Right atrium auricular region (tissue), 2 donors: ENCODE measurements around the gene CORO2B. TPM values are rescaled to one million over a fixed set of nuclear protein-coding genes. Genes with fewer than 3 reads are reported as not detected.

Experiments used
- DNase-seq: peaks from one replicate; pipeline ENCODE4 v3.0.0-alpha.2; 2019; ENCODE audit warnings: low spot score
- H3K27ac ChIP-seq, 2 donors: fragments of 200-600 bp; sonication (generic); 1 replicate in 1 of 2; 2 replicates in 1 of 2; pipeline ENCODE4 v1.5.1; 2016 to 2019
- H3K27me3 ChIP-seq, 2 donors: fragments of 200-600 bp; sonication (generic); one replicate each; pipeline versions ENCODE4 v1.5.1 to v1.6.0; 2017 to 2019
- H3K36me3 ChIP-seq: fragments of 200-600 bp; sonication (generic); one replicate; pipeline ENCODE4 v1.5.1; 2016
- H3K4me1 ChIP-seq, 2 donors: fragments of 200-600 bp; sonication (generic); one replicate each; pipeline versions ENCODE4 v1.5.1 to v1.6.0; 2017 to 2019
- H3K4me3 ChIP-seq, 2 donors: fragments of 200-600 bp; sonication (generic); 1 replicate in 1 of 2; 2 replicates in 1 of 2; pipeline ENCODE4 v1.5.1; 2017 to 2019; ENCODE audit warnings: mild to moderate bottlenecking in 1 of 2, moderate library complexity in 1 of 2
- H3K9me3 ChIP-seq, 2 donors: fragments of 200-600 bp; sonication (generic); one replicate each; pipeline ENCODE4 v1.5.1; 2019
- total RNA-seq, 2 donors: library from RNA; depleted of rRNA; stranded (reverse); fragments of >200 nt; gene quantifications; one replicate each; pipeline ENCODE4 v1.1.0, GENCODE V29; 2016
- TF ChIP-seq, protein P1 (sequence below), 2 donors: fragments of 200-600 bp; sonication (generic); IDR thresholded peaks; one replicate each; pipeline ENCODE4 v1.5.1; 2019; ENCODE audit warnings: antibody characterized with exemption in 2 of 2

CORO2B gene
- total RNA-seq, 2 donors from 2014 or later: 6.0 to 9.7 TPM

DNA sequence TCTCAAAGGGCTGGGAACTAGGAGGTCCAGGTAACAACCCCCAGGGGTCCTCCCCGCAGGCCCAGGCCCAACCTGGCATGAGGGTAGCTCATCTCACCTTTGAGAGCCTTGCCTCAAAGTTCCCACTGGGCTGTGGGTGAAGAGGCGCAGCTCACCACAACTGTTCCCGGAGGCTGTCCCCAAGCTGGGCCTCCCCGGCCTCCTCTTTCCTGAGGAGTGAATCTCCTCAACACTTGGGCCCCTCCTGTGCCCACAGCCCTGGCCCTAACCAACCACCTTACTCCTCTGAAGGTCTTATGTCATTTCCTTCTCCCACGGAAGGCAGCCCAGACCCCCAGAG is 27.5 kb upstream of the CORO2B start:
- no peaks in the 10 kb centered on the region for H3K36me3 ChIP-seq
- H3K9me3 ChIP-seq: no peaks in the 10 kb centered on the region
- H3K4me3 ChIP-seq: no peak overlapping the region
- TF ChIP-seq, protein P1, sequence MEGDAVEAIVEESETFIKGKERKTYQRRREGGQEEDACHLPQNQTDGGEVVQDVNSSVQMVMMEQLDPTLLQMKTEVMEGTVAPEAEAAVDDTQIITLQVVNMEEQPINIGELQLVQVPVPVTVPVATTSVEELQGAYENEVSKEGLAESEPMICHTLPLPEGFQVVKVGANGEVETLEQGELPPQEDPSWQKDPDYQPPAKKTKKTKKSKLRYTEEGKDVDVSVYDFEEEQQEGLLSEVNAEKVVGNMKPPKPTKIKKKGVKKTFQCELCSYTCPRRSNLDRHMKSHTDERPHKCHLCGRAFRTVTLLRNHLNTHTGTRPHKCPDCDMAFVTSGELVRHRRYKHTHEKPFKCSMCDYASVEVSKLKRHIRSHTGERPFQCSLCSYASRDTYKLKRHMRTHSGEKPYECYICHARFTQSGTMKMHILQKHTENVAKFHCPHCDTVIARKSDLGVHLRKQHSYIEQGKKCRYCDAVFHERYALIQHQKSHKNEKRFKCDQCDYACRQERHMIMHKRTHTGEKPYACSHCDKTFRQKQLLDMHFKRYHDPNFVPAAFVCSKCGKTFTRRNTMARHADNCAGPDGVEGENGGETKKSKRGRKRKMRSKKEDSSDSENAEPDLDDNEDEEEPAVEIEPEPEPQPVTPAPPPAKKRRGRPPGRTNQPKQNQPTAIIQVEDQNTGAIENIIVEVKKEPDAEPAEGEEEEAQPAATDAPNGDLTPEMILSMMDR (IDR thresholded peaks at IDR 0.05): no peak
- peaks cover 0 to 16% of the 10 kb centered on the region in 2 donors for H3K4me1 ChIP-seq
- no peak overlapping the region for H3K27ac ChIP-seq
- no peaks in the 10 kb centered on the region for H3K27me3 ChIP-seq
- DNase-seq: peak; percentile 54

DNA sequence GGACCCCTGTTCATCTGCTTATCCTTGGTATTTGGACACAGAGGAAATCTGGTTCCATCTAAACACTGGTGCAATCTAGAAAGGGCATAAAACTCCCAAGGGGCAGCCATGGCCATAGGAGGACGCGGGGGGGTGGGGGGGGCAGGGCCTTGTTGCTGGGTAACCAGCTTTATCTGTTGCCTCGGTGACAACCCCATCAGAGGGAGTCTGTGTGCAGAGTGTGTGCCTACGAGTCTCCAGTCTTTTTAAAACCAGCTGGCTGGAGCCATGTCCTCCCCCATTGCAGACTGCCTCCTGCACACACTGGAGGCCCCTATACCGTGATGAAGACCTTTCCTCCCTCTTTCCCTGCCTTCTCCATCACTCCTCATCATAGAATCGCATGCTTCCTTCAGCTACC is 26.4 kb upstream of the CORO2B start:
- Histone ChIP-seq H3K27ac (no peak overlapping the region), H3K36me3 (no peaks in the 10 kb centered on the region), H3K4me3 (no peak overlapping the region), H3K9me3 (no peaks in the 10 kb centered on the region), H3K27me3 (no peaks in the 10 kb centered on the region), H3K4me1 (peaks cover 0 to 16% of the 10 kb centered on the region in 2 donors)
- TF ChIP-seq, protein P1 (IDR thresholded peaks at IDR 0.05): no peak
- DNase-seq: peak; percentile 16

DNA sequence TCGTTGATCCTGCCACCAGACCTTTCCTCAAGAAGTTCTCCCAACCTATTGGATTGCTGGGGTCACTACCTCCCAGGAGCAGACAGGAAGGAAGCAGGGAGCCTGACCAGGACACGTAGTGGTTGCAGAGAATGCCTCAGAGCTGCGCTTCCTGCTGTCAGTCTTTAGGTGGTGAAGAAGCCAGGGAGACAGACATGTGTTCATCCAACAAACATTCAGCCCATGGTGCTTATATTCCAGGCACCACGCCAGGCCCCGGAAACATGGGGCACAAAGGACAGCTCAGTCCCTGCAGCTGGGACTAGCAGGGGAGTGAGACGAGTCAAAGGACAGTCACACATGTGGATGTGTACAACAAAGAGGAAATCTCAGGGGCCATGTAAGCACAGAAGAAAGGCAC is 26.0 kb upstream of the CORO2B start:
- Histone ChIP-seq H3K27ac (no peak overlapping the region), H3K4me1 (peaks cover 0 to 16% of the 10 kb centered on the region in 2 donors), H3K36me3 (no peaks in the 10 kb centered on the region), H3K4me3 (no peak overlapping the region), H3K9me3 (no peaks in the 10 kb centered on the region), H3K27me3 (no peaks in the 10 kb centered on the region)
- peak; percentile 48 for DNase-seq
- TF ChIP-seq, protein P1 (IDR thresholded peaks at IDR 0.05): no peak

DNA sequence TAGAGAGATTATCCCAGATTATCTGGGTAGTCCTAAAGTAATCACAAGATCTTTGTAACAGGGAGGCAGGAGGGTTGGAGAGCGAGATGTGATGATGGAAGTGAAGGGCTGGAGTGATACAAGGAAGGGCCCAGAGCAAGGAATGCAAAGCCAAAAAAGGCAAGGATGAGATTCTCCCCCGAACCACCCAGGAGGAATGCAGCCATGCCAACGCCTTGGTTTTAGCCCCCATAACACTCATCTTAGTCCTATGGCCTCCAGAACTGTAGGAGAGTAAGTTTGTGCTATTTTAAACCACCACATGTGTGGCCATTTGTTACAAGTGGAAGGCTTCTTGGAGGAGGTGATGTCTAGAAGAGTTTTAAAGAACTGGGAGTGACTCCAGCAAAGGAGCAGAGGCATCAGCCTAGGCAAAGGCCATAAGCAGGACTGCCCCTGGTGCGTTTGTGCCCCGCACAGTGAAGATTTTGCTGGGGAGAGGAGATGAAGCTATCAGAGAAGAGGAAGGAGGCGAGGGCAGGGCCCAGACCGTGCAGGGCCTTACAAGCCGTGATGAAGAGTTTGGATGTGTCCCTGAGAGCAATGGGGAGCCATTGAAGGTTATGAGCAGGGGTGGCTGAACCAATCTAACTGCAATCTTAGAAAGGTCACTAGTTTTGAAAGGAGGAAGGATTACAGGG is 25.3 kb upstream of the CORO2B start:
- Histone ChIP-seq H3K4me3 (no peak overlapping the region), H3K27me3 (no peaks in the 10 kb centered on the region), H3K4me1 (peaks cover 0 to 16% of the 10 kb centered on the region in 2 donors), H3K27ac (no peak overlapping the region), H3K9me3 (no peaks in the 10 kb centered on the region), H3K36me3 (no peaks in the 10 kb centered on the region)
- DNase-seq: peak; percentile 32
- TF ChIP-seq, protein P1 (IDR thresholded peaks at IDR 0.05): no peak

DNA sequence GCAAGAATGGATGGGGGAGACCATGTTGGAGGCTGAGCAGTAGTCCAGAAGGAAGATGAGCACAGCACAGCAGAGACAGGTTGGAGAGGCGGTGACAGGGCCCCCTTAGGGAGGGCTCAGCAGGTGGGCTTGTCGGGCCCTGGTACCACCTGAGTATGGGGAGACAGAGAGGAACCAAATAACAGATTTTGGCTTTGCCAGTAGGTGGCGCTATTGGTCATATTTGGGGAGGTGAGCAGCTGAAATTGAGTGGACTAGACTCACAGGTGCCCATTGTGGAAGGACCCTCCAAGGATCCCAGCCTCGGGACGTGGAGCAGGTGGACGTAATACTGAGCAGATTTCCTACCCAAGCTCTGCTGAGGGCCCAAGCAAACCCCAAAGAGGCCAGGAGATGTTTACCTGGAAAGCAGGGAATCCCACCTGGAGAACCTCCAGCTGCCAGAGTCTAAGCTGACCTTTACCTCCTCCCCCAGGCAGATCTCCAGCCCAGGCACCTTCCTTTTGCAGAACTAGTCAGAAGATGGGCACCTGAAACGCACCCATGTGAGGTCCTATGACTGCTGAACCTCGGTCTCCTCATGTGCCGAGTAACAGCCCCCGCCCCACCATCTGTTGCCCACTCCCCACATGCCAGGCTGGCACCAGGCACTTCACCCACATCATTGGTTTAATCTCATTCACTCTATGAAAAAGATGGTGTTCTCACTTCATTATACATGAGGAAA is 24.6 kb upstream of the CORO2B start:
- DNase-seq: peak; percentile 70
- no peaks in the 10 kb centered on the region for H3K27me3 ChIP-seq

More for the DNA sequence above, 24.6 kb upstream of the CORO2B start:
- H3K9me3 ChIP-seq: no peaks in the 10 kb centered on the region
- H3K27ac ChIP-seq: no peak overlapping the region
- no peak overlapping the region for H3K4me3 ChIP-seq
- no peaks in the 10 kb centered on the region for H3K36me3 ChIP-seq
- TF ChIP-seq, protein P1 (IDR thresholded peaks at IDR 0.05): peak; percentile 57 to 86
- peaks cover 0 to 21% of the 10 kb centered on the region in 2 donors for H3K4me1 ChIP-seq
